Right atrium auricular region (tissue), 2 donors: ENCODE data around the gene TET2. TPM values are rescaled to one million over a fixed set of nuclear protein-coding genes. Genes with fewer than 3 reads are reported as not detected.
A peak's percentile ranks its signal among the peaks of the same experiment; 100 is the strongest.

ENCODE experiments used
- DNase-seq: peaks from one replicate; pipeline ENCODE4 v3.0.0-alpha.2; 2019; ENCODE audit warnings: low spot score
- H3K27ac ChIP-seq, 2 donors: fragments of 200-600 bp; sonication (generic); 1 replicate in 1 of 2; 2 replicates in 1 of 2; pipeline ENCODE4 v1.5.1; 2016 to 2019
- H3K27me3 ChIP-seq, 2 donors: fragments of 200-600 bp; sonication (generic); one replicate each; pipeline versions ENCODE4 v1.5.1 to v1.6.0; 2017 to 2019
- H3K36me3 ChIP-seq: fragments of 200-600 bp; sonication (generic); one replicate; pipeline ENCODE4 v1.5.1; 2016
- H3K4me1 ChIP-seq, 2 donors: fragments of 200-600 bp; sonication (generic); one replicate each; pipeline versions ENCODE4 v1.5.1 to v1.6.0; 2017 to 2019
- H3K4me3 ChIP-seq, 2 donors: fragments of 200-600 bp; sonication (generic); 1 replicate in 1 of 2; 2 replicates in 1 of 2; pipeline ENCODE4 v1.5.1; 2017 to 2019; ENCODE audit warnings: mild to moderate bottlenecking in 1 of 2, moderate library complexity in 1 of 2
- H3K9me3 ChIP-seq, 2 donors: fragments of 200-600 bp; sonication (generic); one replicate each; pipeline ENCODE4 v1.5.1; 2019
- total RNA-seq, 2 donors: library from RNA; depleted of rRNA; stranded (reverse); fragments of >200 nt; gene quantifications; one replicate each; pipeline ENCODE4 v1.1.0, GENCODE V29; 2016
- TF ChIP-seq, protein P1 (sequence below), 2 donors: fragments of 200-600 bp; sonication (generic); IDR thresholded peaks; one replicate each; pipeline ENCODE4 v1.5.1; 2019; ENCODE audit warnings: antibody characterized with exemption in 2 of 2

TET2 gene
- total RNA-seq, 2 donors from 2014 or later: 15.4 to 16.2 TPM

DNA sequence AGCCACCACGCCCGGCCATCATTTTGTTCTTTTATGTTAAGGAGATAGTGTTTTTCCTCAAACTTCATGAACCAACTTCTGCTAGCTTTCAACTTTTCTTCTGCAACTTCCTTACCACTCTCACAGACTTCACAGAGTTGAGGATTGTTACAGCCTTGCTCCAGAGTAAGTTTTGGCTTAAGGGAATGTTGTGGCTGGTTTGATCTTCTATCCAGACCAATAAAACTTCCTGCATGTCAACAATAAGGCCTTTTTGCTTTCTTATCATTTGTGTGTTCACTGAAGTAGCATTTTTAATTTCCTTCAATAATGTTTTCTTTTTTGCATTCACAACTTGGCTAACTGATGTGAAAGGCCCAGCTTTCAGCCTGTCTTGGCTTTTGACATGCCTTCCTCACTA is 12.7 kb upstream of the TET2 start:
- Histone ChIP-seq H3K27me3 (no peaks in the 10 kb centered on the region), H3K4me1 (peaks cover 0 to 7% of the 10 kb centered on the region in 2 donors), H3K27ac (no peak overlapping the region), H3K36me3 (no peaks in the 10 kb centered on the region), H3K9me3 (no peaks in the 10 kb centered on the region), H3K4me3 (no peak overlapping the region)
- TF ChIP-seq, protein P1, sequence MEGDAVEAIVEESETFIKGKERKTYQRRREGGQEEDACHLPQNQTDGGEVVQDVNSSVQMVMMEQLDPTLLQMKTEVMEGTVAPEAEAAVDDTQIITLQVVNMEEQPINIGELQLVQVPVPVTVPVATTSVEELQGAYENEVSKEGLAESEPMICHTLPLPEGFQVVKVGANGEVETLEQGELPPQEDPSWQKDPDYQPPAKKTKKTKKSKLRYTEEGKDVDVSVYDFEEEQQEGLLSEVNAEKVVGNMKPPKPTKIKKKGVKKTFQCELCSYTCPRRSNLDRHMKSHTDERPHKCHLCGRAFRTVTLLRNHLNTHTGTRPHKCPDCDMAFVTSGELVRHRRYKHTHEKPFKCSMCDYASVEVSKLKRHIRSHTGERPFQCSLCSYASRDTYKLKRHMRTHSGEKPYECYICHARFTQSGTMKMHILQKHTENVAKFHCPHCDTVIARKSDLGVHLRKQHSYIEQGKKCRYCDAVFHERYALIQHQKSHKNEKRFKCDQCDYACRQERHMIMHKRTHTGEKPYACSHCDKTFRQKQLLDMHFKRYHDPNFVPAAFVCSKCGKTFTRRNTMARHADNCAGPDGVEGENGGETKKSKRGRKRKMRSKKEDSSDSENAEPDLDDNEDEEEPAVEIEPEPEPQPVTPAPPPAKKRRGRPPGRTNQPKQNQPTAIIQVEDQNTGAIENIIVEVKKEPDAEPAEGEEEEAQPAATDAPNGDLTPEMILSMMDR (IDR thresholded peaks at IDR 0.05): no peak
- no peak for DNase-seq

DNA sequence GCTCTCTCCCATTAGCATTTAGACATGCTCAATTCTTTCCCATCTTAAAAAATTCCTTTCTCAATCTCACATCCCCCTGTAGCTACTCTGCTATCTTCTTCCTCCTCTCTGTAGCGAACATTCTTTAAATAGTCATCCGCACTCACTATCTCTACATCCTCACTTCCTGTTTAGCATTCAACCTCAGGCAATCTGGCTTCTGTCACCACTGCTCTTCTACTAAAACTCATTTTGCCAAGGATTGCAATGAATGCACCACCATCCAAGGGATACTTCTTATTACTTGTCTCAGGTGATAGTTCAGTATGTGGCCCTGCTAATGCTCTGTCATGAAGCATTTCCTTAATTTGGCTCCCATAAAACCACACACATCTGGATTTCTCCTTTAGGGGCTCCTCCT is 10.9 kb upstream of the TET2 start:
- Histone ChIP-seq H3K27me3 (no peaks in the 10 kb centered on the region), H3K27ac (no peak overlapping the region), H3K4me3 (no peak overlapping the region), H3K36me3 (no peaks in the 10 kb centered on the region), H3K4me1 (no peaks in the 10 kb centered on the region), H3K9me3 (no peaks in the 10 kb centered on the region)
- TF ChIP-seq, protein P1 (IDR thresholded peaks at IDR 0.05): no peak
- DNase-seq: no peak

GRCh38 chr4:105137121-105137875 is 9.4 kb upstream of the TET2 start:
- TF ChIP-seq, protein P1 (IDR thresholded peaks at IDR 0.05): no peak
- H3K4me1 ChIP-seq: no peaks in the 10 kb centered on the region
- no peaks in the 10 kb centered on the region for H3K9me3 ChIP-seq
- no peak overlapping the region for H3K27ac ChIP-seq
- DNase-seq: no peak
- no peaks in the 10 kb centered on the region for H3K27me3 ChIP-seq
- no peak overlapping the region for H3K4me3 ChIP-seq
- H3K36me3 ChIP-seq: no peaks in the 10 kb centered on the region

DNA sequence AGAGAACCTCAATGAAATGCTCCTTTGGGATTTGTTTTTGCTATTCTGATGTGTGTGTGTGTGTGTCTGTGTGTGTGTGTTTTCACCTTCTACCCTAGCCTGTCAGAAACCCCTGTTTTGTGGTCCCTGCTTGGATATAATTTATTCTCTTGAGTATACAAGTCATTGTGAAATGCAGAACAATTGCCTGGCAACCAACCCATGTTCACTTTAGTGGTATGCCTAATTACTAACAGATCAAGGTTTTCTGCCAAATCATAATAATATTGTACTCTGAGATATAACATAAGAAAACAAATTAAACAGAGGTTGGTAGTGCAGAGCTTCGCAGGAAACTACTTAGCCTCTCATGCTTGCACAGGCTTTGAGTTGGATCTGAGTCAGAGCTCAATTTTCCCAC is 7.0 kb upstream of the TET2 start:
- H3K27me3 ChIP-seq: no peaks in the 10 kb centered on the region
- no peak overlapping the region for H3K27ac ChIP-seq
- DNase-seq: no peak
- H3K4me1 ChIP-seq: no peaks in the 10 kb centered on the region
- TF ChIP-seq, protein P1 (IDR thresholded peaks at IDR 0.05): no peak
- H3K9me3 ChIP-seq: no peaks in the 10 kb centered on the region
- no peaks in the 10 kb centered on the region for H3K36me3 ChIP-seq
- H3K4me3 ChIP-seq: no peak overlapping the region

GRCh38 chr4:105140684-105141490 is 5.8 kb upstream of the TET2 start:
- Histone ChIP-seq H3K27me3 (no peaks in the 10 kb centered on the region), H3K9me3 (no peaks in the 10 kb centered on the region), H3K27ac (no peak overlapping the region), H3K4me3 (no peak overlapping the region), H3K4me1 (no peaks in the 10 kb centered on the region), H3K36me3 (no peaks in the 10 kb centered on the region)
- no peak for DNase-seq
- TF ChIP-seq, protein P1 (IDR thresholded peaks at IDR 0.05): peak; percentile 73 to 79
